Measurements from ENCODE around the gene OVCA2.

OVCA2 gene

DNA sequence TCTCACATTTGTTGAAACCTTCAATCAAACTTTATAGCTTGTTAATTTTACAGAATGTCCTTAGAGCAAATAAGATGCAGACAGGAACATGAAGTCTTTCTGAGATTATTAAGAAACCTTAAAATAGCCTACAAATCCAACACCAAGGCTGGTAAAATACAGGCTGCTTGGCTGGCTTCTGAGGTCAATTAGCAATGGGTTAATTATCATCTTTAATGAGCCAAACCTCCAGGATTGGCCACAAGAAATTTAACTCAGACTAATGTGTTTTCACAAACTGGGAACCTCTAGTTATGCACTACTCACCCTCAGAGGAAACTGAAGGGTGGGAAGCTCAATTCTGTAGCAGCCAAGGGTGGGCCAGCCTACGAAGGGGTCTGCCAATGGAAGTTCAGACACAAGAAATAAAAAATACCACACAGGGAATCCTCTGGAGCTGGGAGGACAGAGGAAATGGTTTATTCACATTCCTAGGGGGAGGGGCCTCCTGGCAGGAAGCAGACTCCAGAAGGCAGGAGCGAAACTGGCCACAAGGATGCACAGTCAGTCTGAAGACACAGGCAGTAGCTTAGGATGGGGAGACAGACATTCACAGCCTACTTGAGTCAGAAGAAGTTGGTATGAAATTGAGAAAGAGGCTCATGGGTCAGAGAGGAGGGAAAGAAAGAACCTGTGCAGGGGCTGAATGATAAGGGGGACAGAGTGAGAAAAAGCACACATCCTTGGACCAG lies 49.1 kb downstream of the OVCA2 start:
- DNase-seq (ENCODE audit: low read depth), result peak; percentile 89
- TF ChIP-seq, protein P1, sequence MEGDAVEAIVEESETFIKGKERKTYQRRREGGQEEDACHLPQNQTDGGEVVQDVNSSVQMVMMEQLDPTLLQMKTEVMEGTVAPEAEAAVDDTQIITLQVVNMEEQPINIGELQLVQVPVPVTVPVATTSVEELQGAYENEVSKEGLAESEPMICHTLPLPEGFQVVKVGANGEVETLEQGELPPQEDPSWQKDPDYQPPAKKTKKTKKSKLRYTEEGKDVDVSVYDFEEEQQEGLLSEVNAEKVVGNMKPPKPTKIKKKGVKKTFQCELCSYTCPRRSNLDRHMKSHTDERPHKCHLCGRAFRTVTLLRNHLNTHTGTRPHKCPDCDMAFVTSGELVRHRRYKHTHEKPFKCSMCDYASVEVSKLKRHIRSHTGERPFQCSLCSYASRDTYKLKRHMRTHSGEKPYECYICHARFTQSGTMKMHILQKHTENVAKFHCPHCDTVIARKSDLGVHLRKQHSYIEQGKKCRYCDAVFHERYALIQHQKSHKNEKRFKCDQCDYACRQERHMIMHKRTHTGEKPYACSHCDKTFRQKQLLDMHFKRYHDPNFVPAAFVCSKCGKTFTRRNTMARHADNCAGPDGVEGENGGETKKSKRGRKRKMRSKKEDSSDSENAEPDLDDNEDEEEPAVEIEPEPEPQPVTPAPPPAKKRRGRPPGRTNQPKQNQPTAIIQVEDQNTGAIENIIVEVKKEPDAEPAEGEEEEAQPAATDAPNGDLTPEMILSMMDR (IDR thresholded peaks at IDR 0.05; ENCODE audit: control insufficient read depth, insufficient read depth, low read depth, low read length, missing control alignments), result peak; percentile 62
- no peak overlapping the region for H3K4me3 ChIP-seq (ENCODE audit: control insufficient read depth, low read depth, low read length)

DNA sequence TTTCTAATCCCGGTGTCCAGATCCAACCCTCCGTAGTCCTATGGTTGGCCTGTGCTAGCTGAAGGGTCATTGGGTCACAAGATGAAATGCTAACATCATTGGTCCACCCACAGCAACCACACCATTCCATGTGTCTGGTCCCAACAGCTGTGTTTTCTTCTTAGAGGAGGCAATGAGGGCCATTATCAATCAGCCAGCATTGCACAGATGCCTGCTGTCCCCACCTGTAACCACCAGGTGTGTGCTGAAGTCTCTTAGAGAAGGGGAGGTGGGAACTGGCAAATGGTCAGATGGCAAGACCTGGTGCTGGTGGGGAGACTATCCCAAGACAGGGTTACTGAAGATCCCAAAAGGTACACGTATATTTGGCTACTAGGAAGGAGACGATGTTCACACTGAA lies 50.4 kb downstream of the OVCA2 start:
- DNase-seq (ENCODE audit: low read depth), result no peak
- H3K4me3 ChIP-seq (ENCODE audit: control insufficient read depth, low read depth, low read length), result no peak overlapping the region
- TF ChIP-seq, protein P1 (IDR thresholded peaks at IDR 0.05; ENCODE audit: control insufficient read depth, insufficient read depth, low read depth, low read length, missing control alignments), result no peak
